Activated gamma-delta T cell treated with anti-CD3 and anti-CD28 coated beads, Interleukin-2, amount 50 U/mL, for 16 hours (primary cell): ENCODE results near the gene SERPINF2.
"Not testable (repeated sequence)": the region's sequence is repeated elsewhere in the genome, so short reads cannot be mapped to it uniquely, and the experiment has no call there.

Experiments used
- DNase-seq: peaks from one replicate; pipeline ENCODE4 v3.0.0-alpha.2; 2020; ENCODE audit warnings: low read depth

Gene SERPINF2

DNA sequence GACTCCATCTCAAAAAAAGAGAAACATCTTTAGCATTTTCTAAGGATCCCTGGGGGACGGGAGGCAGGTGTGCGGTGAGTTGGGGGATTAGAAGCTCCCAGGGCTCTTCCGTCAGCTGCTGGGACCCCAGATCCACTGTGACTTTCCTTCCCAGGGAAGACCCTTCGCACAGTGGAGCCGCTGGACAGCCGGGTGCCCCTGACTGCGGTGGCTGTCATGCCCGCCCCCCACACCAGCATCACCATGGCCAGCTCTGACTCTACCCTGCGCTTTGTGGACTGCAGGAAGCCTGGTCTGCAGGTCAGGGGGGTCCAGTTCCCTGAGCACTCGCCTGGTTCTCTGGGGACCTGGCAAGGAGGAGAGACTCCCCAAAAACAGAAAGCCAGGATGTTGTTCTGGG lies 7.3 kb upstream of the SERPINF2 start:
- no peak for DNase-seq

DNA sequence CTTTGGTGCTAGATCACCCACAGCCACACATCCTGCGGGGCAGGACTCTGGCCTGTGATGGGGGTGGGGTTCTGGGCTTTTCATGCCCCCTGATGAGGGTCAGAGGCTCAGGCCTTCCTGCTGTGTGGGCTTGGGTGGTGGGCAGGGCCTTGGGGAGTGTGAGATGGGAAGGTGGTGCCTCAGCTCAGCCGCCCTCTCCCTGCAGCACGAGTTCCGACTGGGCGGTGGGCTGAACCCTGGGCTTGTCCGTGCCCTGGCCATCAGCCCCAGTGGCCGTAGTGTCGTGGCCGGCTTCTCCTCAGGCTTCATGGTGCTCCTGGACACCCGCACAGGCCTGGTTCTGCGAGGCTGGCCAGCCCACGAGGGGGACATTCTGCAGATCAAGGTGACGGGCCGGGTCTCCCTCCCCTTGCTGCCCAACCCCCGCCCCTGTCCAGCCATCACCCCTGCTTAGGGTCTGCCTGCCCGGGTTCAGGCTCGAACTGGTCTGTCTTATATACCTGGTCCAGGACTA lies 6.8 kb upstream of the SERPINF2 start:
- no peak for DNase-seq

DNA sequence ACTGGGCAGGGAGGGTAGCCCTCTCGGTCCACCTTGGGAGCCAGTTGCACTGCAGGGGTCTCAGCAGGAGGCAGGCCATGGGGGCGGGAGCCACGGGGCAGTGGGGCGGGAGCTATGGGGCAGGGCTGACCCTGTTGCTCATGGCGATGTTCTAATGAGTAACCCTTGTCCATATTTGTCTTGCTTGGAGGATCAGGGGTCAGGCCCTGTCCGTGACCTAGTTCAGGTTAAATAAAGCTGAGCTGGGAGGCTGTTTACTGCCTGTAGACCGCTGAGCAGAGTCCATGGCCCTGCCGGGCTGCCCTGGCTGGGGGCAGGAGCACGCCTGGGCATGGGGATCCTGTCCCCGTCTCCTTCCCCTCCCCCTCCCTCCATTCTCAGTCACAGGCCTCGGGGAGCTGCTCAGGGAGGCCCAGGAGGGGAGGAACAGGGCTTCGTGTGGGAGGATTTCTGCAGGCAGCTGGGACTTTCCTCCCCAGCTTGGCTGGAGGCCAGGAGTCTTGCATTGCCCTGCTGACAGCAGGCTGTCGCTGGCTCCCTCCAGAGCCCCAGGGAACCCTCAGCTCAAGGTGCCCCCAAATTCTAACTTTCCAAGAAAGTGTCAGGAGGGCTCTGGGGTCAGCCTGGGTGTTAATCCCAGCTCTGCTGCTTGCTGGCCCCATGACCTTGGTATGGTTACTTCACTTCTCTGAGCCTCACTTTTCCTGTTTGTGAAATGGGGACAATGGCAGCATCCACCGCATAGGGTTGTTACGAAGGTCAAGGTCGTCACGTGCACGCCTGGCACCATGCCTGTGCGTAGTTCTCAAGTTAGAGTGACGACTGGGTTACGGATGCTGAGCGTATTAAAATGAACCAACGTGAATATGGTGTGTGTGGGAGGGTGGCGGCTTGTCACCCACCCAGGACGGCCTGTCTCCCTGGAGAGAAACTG lies 6.1 kb upstream of the SERPINF2 start:
- no peak for DNase-seq

DNA sequence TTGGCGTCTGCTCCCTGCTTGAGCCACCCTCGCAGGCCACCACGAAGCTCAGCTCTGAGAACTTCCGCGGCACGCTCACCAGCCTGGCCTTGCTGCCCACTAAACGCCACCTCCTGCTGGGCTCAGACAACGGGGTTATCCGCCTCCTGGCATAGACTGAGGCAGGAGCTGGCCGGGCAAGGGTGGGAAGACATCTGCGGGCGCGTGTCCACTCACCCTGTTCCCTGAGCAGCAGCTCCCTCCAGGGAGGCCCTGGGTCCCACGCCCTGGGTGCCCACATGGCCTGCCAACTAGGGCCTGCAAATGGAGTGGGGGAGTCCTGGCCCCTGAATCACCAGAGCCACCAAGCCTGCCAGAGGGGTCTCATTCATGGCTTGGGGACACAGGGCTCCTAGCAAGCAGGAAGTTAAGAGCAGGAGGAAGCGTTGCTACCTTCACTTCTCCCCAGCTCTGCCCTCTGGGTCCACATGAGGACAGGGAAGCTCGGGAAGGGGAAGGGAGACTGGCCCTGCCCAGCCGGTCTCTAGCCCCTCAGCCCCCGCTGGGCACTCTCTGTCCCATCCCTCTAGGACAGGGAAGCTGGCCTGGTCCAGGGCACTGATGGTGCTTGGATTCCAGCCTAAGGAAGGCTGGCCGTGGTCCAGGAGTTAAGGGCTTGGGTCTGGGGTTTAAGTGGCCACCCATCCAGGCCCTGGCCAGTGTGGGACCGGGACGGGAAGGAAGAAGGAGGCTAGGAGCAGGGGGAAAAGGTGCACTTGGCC lies 5.0 kb upstream of the SERPINF2 start:
- DNase-seq: no peak

DNA sequence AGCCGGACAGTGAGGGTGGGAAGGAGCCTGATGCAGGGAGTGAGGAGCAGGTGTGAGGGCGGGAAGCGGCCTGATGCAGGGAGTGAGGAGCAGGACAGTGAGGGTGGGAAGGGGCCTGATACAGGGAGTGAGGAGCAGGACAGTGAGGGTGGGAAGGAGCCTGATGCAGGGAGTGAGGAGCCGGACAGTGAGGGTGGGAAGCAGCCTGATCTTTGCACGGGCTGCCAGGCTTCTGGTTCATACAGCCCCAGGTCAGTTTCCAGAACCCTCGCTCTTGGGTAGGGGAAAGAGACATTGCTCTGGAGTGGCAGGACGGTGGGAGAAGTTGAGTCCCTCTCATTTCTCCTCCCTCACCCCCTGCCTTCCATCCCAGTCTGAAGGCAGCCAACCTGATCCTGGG lies 772 bp upstream of the SERPINF2 start:
- DNase-seq: not testable (repeated sequence)

DNA sequence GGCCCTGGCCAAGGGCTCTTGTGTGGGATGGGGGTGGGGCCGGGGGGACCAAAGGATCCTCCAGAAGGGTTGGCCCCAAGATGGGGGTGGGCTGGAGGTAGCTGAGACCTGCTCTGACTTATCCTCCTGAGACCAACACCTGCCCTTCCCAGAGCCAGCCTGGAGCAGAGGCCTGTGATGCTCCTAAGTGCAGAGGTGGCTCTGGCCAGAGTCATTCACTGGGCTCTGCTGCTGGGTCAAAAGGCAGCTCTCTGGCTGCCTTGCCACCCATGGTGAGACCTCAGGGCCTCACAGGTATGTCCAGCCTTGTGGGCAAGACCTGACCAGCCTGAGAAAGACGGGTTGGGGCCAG lies 393 bp downstream of the SERPINF2 start:
- DNase-seq: no peak

DNA sequence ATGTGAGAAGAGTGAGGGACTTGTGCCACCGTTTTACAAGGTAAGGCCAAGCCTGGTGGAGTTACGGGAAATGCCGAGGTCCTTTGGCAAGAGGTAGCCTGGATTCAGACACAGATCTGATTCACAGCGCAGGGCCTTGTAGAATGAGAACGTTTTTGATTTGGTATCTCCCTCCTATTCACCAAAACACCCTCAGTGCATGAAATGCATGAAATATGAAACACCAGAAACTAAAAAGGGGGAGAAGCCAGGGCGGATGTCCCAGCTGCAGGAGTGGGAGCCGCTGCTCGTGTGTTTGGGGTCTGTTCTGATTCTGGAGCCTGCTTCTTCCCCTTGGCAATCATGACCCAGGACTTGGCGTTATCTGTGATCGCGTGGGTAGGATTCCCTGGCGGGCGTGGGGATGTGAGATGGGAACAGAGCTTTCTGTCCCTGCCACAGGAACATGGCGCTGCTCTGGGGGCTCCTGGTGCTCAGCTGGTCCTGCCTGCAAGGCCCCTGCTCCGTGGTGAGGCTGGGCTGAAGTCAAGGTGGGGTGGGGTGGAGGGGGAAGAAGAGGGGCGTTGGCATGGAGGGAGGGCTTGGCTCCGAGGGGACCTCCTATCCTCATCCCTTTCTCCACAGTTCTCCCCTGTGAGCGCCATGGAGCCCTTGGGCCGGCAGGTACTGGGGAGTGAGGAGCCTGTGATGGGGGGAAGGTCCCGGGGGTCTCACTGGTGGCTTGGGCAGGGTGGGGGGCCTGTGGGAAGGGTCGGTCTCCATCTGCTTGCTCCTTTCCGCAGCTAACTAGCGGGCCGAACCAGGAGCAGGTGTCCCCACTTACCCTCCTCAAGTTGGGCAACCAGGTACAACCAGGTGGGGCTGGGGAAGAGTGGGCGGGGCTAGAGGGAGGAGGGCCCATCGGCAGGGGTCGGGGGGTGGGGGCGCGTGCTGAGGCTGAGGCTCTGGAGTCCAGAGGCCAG lies 2.2 kb downstream of the SERPINF2 start:
- DNase-seq: no peak

DNA sequence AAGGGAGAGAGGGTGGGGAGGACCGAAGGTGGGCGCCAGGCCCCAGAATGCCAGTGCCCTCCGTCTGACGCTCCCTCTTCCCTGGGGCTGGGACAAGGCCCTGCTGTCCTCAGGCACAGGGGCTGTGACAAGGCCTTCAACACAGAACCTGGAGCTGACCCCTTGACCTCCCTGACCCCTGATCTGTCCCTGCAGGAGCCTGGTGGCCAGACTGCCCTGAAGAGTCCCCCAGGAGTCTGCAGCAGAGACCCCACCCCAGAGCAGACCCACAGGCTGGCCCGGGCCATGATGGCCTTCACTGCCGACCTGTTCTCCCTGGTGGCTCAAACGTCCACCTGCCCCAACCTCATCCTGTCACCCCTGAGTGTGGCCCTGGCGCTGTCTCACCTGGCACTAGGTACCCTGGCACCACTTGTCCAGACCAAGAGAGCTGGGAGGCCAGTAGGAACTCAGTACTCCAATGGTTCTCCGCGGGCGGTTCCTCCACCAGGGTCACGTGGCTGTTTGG lies 2.9 kb downstream of the SERPINF2 start:
- DNase-seq: no peak

DNA sequence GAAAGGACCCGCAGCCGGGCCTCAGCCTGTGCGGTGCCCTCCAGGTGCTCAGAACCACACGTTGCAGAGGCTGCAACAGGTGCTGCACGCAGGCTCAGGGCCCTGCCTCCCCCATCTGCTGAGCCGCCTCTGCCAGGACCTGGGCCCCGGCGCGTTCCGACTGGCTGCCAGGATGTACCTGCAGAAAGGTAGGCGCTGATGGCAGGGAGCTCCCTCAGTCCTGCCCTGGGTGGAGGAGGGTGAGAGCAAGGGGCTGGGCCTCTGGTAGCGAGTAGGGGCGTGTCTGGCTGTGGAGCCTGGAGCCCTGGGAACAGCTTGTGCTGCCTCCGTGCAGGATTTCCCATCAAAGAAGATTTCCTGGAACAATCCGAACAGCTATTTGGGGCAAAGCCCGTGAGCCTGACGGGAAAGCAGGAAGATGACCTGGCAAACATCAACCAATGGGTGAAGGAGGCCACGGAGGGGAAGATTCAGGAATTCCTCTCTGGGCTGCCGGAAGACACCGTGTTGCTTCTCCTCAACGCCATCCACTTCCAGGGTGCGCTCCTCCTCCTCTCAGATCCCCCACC lies 4.4 kb downstream of the SERPINF2 start:
- DNase-seq: no peak

DNA sequence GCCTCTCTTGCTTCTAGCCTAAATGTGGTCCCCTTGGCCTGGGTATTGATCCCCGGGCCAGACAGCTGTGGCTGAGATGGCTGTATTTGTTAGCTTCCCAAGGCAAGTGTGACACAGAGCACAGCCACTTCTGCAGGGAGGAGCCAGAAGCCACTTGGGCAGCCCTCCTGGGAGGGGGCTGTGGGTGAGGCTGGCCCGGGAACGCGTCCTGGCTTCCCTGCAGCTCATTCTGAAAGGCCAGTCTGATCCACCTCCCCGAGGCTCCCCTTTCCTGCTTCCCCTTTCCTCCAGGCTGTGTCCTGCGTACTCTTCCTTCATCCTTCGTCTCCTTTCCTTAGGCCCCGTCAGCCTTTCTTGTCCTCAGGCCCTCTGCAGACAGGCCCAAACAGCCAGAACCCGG lies 8.0 kb downstream of the SERPINF2 start:
- DNase-seq: no peak

DNA sequence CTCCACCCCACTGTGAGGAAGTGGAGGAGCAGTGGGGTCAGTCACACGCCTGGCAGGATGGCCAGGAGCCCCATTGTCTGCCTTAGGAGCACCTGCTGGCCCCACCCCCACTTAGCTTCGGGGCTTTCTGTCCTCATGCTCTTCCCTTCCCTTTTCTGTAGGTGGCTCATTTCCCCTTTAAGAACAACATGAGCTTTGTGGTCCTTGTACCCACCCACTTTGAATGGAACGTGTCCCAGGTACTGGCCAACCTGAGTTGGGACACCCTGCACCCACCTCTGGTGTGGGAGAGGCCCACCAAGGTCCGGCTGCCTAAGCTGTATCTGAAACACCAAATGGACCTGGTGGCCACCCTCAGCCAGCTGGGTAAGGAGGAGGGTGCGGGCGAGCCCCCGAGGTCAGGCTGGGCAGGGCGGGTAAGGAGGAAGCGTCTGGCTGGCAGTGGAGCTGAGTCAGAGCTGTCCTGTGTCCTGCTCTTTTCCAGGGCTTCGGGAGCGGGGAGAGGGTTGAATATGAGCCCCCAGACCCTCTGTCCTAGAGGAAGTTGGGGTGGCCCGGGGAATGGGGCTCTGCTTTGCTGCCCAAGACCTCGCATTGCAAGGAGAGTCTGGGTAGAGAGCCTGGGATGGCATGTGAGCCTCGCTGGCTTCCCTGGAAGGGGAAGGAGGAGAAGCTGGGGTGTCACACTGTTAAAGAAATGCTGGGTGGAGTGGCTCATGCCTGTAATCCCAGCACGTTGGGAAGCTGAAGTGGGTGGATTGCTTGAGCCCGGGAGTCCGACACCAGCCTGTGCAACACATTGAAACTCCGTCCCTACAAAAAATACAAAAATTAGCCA lies 10.0 kb downstream of the SERPINF2 start:
- DNase-seq: no peak

DNA sequence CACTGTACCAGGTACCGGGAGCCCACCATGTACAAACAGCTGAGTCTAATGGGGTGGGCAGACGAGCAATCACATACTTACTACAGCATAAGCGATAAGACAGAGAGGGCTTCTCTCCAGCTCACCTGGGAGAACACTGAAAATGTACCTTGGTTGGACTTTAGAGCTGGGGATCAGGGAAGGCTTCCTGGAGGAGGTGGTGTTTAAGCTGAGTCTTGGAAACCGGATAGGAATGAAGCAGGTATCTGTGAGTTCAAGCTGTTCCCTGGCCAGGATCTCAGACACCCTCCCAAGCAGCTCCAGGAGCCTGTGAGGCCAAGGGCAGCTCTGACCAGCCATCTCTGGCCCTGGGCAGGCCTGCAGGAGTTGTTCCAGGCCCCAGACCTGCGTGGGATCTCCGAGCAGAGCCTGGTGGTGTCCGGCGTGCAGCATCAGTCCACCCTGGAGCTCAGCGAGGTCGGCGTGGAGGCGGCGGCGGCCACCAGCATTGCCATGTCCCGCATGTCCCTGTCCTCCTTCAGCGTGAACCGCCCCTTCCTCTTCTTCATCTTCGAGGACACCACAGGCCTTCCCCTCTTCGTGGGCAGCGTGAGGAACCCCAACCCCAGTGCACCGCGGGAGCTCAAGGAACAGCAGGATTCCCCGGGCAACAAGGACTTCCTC lies 11.2 kb downstream of the SERPINF2 start:
- no peak for DNase-seq

DNA sequence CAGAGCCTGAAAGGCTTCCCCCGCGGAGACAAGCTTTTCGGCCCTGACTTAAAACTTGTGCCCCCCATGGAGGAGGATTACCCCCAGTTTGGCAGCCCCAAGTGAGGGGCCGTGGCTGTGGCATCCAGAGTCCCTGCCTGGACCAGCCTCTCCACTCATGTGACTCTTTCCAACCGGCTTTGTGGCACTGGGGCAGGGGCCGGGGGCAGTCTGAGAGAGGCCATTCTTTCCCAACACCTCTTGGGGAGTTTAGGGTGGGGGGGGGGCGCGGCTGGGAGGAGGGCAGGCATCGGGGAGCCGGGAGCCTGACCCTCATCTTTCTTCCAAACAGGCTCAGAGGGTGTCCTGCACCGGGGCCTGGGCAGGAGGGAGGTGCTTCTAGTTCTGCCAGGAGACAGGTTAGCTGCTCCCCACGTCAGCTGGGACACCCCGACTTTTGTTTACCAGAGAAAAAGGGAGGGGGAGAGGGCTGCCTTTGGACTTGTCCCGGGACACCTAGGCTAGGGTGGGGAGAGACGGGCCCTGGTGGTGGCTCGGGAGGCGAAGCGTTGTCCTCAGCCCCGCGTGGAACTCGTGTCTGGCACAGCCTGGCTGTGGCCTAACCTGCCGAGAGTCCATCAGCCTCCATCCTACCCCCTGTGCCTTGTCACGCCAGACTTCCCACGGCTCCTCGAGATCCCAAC lies 11.9 kb downstream of the SERPINF2 start:
- no peak for DNase-seq

DNA sequence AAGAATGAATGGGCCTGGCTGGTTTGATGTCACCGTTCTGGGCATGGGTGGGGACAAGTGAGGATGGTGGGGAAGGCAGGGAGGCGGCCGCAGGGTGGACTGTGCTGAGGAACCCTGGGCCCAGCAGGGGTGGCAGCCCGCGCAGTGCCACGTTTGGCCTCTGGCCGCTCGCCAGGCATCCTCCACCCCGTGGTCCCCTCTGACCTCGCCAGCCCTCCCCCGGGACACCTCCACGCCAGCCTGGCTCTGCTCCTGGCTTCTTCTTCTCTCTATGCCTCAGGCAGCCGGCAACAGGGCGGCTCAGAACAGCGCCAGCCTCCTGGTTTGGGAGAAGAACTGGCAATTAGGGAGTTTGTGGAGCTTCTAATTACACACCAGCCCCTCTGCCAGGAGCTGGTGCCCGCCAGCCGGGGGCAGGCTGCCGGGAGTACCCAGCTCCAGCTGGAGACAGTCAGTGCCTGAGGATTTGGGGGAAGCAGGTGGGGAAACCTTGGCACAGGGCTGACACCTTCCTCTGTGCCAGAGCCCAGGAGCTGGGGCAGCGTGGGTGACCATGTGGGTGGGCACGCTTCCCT lies 12.7 kb downstream of the SERPINF2 start:
- no peak for DNase-seq

DNA sequence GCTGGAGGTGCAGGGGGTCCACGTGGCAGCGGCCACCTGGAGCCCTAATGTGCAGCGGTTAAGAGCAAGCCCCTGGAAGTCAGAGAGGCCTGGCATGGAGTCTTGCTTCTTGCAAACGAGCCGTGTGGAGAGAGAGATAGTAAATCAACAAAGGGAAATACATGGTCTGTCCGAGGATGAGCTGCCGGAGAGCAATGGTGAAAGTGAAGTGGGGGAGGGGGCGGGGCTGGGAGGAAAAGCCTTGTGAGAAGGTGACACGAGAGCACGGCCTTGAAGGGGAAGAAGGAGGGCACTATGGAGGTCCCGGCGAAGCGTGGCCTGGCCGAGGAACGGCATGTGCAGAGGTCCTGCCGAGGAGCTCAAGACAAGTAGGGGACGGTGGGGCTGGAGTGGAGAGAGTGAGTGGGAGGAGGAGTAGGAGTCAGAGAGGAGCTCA lies 13.2 kb downstream of the SERPINF2 start:
- DNase-seq: no peak

DNA sequence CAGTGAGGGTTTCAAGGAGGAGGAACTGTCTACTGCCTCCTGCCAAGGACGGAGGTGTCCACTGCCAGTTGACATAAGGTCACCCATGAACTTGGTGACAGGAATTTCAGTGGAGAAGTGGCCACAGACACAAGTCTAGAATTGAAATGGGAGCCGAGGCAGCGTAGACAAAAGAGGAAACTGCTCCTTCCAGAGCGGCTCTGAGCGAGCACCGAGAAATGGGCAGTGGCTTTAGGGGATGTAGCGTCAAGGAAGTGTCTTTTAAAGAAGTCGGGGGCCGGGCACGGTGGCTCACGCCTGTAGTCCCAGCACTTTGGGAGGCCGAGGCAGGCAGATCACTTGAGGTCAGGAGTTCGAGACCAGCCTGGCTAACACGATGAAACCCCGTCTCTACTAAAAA lies 16.1 kb downstream of the SERPINF2 start:
- DNase-seq: no peak

DNA sequence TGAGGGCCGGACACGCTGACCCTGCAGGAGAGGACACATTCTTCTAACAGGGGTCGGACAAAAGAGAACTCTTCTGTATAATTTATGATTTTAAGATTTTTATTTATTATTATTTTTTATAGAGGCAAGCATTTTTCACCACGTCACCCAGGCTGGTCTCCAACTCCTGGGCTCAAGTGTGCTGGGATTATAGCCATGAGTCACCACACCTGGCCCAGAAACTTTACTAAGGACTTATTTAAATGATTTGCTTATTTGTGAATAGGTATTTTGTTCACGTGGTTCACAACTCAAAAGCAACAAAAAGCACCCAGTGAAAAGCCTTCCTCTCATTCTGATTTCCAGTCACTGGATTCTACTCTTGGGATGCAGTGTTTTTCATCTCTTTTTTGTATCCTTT lies 16.9 kb downstream of the SERPINF2 start:
- no peak for DNase-seq

DNA sequence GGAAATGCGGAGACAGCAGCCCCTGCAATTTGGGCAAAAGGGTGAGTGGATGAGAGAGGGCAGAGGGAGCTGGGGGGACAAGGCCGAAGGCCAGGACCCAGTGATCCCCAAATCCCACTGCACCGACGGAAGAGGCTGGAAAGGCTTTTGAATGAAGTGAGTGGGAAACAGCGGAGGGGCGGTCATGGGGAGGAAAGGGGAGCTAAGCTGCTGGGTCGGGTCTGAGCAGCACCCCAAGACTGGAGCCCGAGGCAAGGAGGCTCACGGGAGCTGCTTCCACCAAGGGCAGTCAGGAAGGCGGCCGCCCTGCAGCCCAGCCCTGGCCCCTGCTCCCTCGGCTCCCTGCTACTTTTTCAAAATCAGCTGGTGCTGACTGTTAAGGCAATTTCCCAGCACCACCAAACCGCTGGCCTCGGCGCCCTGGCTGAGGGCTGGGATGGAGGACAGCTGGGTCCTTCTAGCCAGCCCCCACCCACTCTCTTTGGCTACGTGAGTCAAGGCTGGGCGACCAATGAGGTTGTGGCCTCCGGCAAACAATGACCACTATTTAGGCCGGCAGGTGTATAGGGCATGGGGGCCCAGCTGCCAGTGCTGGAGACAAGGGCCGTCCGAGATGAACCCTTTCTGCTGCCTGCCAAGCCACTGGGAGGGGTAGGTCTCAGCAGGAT lies 19.7 kb downstream of the SERPINF2 start:
- DNase-seq: no peak
